ENCODE results near the gene ZSCAN30. TPM values are rescaled to one million over a fixed set of nuclear protein-coding genes. Genes with fewer than 3 reads are reported as not detected.
A peak's percentile ranks its signal among the peaks of the same experiment; 100 is the strongest.

The ZSCAN30 gene
- total RNA-seq, 1 donor from 2014 or later: 19.4 TPM

- TF ChIP-seq POLR2AphosphoS5 (IDR thresholded peaks at IDR 0.05; ENCODE audit: insufficient read depth in 1 of 2, low read depth in 1 of 2) (no peak), POLR2A (IDR thresholded peaks at IDR 0.05) (no peak)
- TF ChIP-seq, protein P1, sequence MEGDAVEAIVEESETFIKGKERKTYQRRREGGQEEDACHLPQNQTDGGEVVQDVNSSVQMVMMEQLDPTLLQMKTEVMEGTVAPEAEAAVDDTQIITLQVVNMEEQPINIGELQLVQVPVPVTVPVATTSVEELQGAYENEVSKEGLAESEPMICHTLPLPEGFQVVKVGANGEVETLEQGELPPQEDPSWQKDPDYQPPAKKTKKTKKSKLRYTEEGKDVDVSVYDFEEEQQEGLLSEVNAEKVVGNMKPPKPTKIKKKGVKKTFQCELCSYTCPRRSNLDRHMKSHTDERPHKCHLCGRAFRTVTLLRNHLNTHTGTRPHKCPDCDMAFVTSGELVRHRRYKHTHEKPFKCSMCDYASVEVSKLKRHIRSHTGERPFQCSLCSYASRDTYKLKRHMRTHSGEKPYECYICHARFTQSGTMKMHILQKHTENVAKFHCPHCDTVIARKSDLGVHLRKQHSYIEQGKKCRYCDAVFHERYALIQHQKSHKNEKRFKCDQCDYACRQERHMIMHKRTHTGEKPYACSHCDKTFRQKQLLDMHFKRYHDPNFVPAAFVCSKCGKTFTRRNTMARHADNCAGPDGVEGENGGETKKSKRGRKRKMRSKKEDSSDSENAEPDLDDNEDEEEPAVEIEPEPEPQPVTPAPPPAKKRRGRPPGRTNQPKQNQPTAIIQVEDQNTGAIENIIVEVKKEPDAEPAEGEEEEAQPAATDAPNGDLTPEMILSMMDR (IDR thresholded peaks at IDR 0.05): no peak
- peak overlapping the region; percentile 32 for H3K27ac ChIP-seq
- peaks cover 0 to 42% of the 10 kb centered on the region in 2 donors for H3K36me3 ChIP-seq
- H3K27me3 ChIP-seq: no peaks in the 10 kb centered on the region
- intact Hi-C loops (cut with DNase I): loop anchor here (5.0 kb wide), 1 partner anchor 100 kb away; the partner anchor contains the start of gene ZNF24
- DNase-seq (ENCODE audit: extremely low spot score in 2 of 2): no peak
- no peak overlapping the region for H3K4me3 ChIP-seq
- H3K9me3 ChIP-seq: no peaks in the 10 kb centered on the region
- peaks cover 17% of the 10 kb centered on the region for H3K4me1 ChIP-seq
Observed at GRCh38 chr18:35242426-35242825, 47.6 kb downstream of the ZSCAN30 start.

- no peak for DNase-seq (ENCODE audit: extremely low spot score in 2 of 2)
- Histone ChIP-seq H3K36me3 (peaks cover 0 to 40% of the 10 kb centered on the region in 2 donors), H3K4me3 (peak overlapping the region; percentile 54 to 83), H3K4me1 (peaks cover 17% of the 10 kb centered on the region), H3K27ac (peak overlapping the region; percentile 98), H3K9me3 (no peaks in the 10 kb centered on the region), H3K27me3 (no peaks in the 10 kb centered on the region)
- intact Hi-C loops (cut with DNase I): loop anchor here (5.0 kb wide), 1 partner anchor 101 kb away; the partner anchor contains the start of gene ZNF24
- TF ChIP-seq, protein P1 (IDR thresholded peaks at IDR 0.05): no peak
- TF ChIP-seq POLR2A (IDR thresholded peaks at IDR 0.05) (no peak), POLR2AphosphoS5 (IDR thresholded peaks at IDR 0.05; ENCODE audit: insufficient read depth in 1 of 2, low read depth in 1 of 2) (no peak)
Observed at GRCh38 chr18:35241448-35241804, 48.6 kb downstream of the ZSCAN30 start.

DNA sequence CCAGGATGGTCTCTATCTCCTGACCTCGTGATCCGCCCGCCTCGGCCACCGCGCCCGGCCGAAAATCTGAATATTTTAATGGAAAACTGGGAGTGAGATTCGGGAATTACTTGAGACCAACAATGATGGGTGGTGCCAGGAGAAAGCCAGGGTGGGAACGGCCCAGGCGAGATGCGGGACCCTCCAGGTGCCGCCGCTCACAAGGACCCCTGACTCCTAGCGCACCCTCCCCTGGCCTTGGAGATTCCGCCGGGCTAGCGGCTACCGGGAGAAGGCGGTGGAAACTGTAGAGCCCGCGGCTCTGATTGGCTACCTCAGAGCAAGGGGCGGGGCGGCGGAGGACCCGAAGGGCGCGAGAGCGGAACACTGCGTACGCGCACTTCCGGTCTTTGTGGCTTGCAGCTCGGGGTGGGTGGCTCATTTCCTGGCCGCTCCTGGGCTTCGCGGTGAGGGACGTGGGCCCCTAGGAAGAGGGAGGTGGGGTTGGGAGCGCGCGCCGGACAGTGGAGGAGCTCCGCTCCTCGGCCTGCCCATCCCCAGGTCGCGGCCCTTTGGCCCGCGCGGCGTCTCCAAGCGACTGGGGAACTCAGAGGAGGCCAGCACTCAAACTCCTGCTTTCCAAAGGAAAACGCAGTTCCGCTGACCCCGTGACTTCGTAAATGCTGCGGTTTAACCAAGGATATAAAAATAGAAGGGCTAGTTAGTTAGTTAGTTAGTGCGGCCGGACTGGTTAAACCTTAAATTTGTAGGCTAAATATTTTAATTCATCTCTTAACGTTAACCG, 49.2 kb downstream of the ZSCAN30 start, which contains the start of gene ZNF397:
ZNF397 (plus strand) TSS at position 371 of the 784 bp plus-strand sequence. CDS start 1,437 bp downstream, outside the sequence.
- H3K36me3 ChIP-seq: peaks cover 0 to 34% of the 10 kb centered on the region in 2 donors
- no peaks in the 10 kb centered on the region for H3K27me3 ChIP-seq
- intact Hi-C loops (cut with DNase I): loop anchor here (5.0 kb wide), 1 partner anchor 101 kb away; the partner anchor contains the start of gene ZNF24
- DNase-seq (ENCODE audit: extremely low spot score in 2 of 2): peak in 1 of 2 donors; percentile 98
- peak within 1 kb of the TSS; percentile 98 for H3K27ac ChIP-seq
- peaks cover 17% of the 10 kb centered on the region for H3K4me1 ChIP-seq
- TF ChIP-seq, protein P1 (IDR thresholded peaks at IDR 0.05): peak in 1 of 3 experiments; percentile 1
- TF ChIP-seq POLR2A (IDR thresholded peaks at IDR 0.05) (peak in 1 of 2 donors; percentile 92), POLR2AphosphoS5 (IDR thresholded peaks at IDR 0.05; ENCODE audit: insufficient read depth in 1 of 2, low read depth in 1 of 2) (peak; percentile 81 to 99)
- H3K4me3 ChIP-seq: peak within 1 kb of the TSS; percentile 54 to 83
- H3K9me3 ChIP-seq: no peaks in the 10 kb centered on the region

GRCh38 chr18:35239314-35239713, 50.7 kb downstream of the ZSCAN30 start:
- TF ChIP-seq POLR2A (IDR thresholded peaks at IDR 0.05): no peak
- no peak for TF ChIP-seq POLR2AphosphoS5 (IDR thresholded peaks at IDR 0.05; ENCODE audit: insufficient read depth in 1 of 2, low read depth in 1 of 2)
- TF ChIP-seq, protein P1 (IDR thresholded peaks at IDR 0.05): no peak
- no peak overlapping the region for H3K27ac ChIP-seq
- intact Hi-C loops (cut with DNase I): no loop called here
- no peak for DNase-seq (ENCODE audit: extremely low spot score in 2 of 2)
- H3K4me1 ChIP-seq: peaks cover 17% of the 10 kb centered on the region
- H3K27me3 ChIP-seq: no peaks in the 10 kb centered on the region
- H3K36me3 ChIP-seq: peaks cover 0 to 20% of the 10 kb centered on the region in 2 donors
- H3K4me3 ChIP-seq: no peak overlapping the region
- no peaks in the 10 kb centered on the region for H3K9me3 ChIP-seq

Measured in vagina (tissue), 2 donors.